ENCODE data around the gene EXOC4. TPM values are rescaled to one million over a fixed set of nuclear protein-coding genes. Genes with fewer than 3 reads are reported as not detected.

Gene EXOC4
- total and polyA plus RNA-seq, 12 donors = 7.5 to 41.7 (median 34.6) TPM

- WGBS, 2 donors = 43% methylated on average over 2 of the region's 2 CpGs; no CpG with 5 or more reads in 1 of the 2 donors
- no peaks in the 10 kb centered on the region for H3K27me3 ChIP-seq
- H3K36me3 ChIP-seq = no peaks in the 10 kb centered on the region
- DNase-seq = no peak
- no peak overlapping the region for H3K4me3 ChIP-seq
- intact Hi-C loops (cut with DNase I) = no loop called here
- no peak for TF ChIP-seq CTCF (IDR thresholded peaks at IDR 0.05)
- no peaks in the 10 kb centered on the region for H3K9me3 ChIP-seq
- H3K27ac ChIP-seq = no peak overlapping the region
- no peak for ATAC-seq
- H3K4me1 ChIP-seq = no peaks in the 10 kb centered on the region
Measured at GRCh38 chr7:134108802-134109201, 855.9 kb downstream of the EXOC4 start.

DNA sequence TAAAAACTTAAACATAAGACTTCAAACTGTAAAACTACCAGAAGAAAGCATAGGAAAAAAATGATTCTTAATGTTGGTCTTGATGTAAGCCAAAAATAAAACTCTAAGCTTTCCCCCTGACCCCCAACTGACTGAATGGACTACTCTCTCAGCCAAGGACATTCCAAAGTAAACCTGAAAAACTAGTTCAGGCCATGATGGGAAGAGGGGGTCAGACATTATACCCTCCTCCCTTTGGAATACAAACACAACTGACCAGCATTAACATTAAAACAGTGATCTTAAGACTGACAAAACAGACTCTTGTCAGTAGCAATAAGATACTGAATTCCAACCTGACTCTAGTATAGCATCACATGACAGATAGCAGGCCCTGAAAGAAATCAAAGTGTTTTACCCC, 860.8 kb downstream of the EXOC4 start:
- no peaks in the 10 kb centered on the region for H3K27me3 ChIP-seq
- no peak for TF ChIP-seq CTCF (IDR thresholded peaks at IDR 0.05)
- no peaks in the 10 kb centered on the region for H3K36me3 ChIP-seq
- intact Hi-C loops (cut with DNase I) = loop anchor here in 1 of 10 donors (2.0 kb wide), 1 partner anchor 15 kb away; no protein-coding TSS in a partner anchor
- no peak overlapping the region for H3K4me3 ChIP-seq
- ATAC-seq = no peak
- H3K9me3 ChIP-seq = no peaks in the 10 kb centered on the region
- H3K4me1 ChIP-seq = no peaks in the 10 kb centered on the region
- H3K27ac ChIP-seq = no peak overlapping the region
- DNase-seq = no peak

- no peaks in the 10 kb centered on the region for H3K27me3 ChIP-seq
- H3K36me3 ChIP-seq = no peaks in the 10 kb centered on the region
- intact Hi-C loops (cut with DNase I) = loop anchor here in 1 of 10 donors (2.0 kb wide), 1 partner anchor 16 kb away; no protein-coding TSS in a partner anchor
- H3K27ac ChIP-seq = no peak overlapping the region
- ATAC-seq = no peak
- WGBS, 2 donors = 69 to 77% methylated on average over 4 of the region's 4 CpGs
- H3K4me3 ChIP-seq = no peak overlapping the region
- peaks cover 0 to 5% (median 0%) of the 10 kb centered on the region in 11 donors for H3K9me3 ChIP-seq
- no peak for DNase-seq
- H3K4me1 ChIP-seq = no peaks in the 10 kb centered on the region
- no peak for TF ChIP-seq CTCF (IDR thresholded peaks at IDR 0.05)
Measured at GRCh38 chr7:134114992-134115391, 862.1 kb downstream of the EXOC4 start.

Small RNA genes lying within 50 kb of the gene (microRNA-seq; reads per million reads assigned to microRNA genes)
- 0 reads per million in 2 donors for gene MIR6133

Other genes starting within 250 kb of the EXOC4 start
- 100 to 1,000 TPM; 133 to 215 (median 192) TPM for gene CHCHD3, start 171.0 kb upstream of the EXOC4 start, total RNA-seq
- gene CHCHD3, start 171.0 kb upstream of the EXOC4 start, polyA plus RNA-seq = 100 to 1,000 TPM in 1 of 2 donors, 10 to 100 TPM in 1; 42.6 to 139 TPM

Measured in heart right ventricle (tissue), 16 donors.